HG02938 (cell line): ENCODE results near the gene PDE3B.
"Not testable (repeated sequence)": the region's sequence is repeated elsewhere in the genome, so short reads cannot be mapped to it uniquely, and the experiment has no call there.

Experiments used
- ATAC-seq: cut with Tn5 transposase; IDR thresholded peaks from one replicate; pipeline ENCODE4 v1.9.1; 2021; ENCODE audit warnings: mild to moderate bottlenecking, moderate library complexity; ENCODE audit not compliant: unreplicated experiment

The PDE3B gene

GRCh38 chr11:14741195-14741594 is 97.6 kb downstream of the PDE3B start:
- ATAC-seq = no peak

GRCh38 chr11:14742849-14743559 is 99.4 kb downstream of the PDE3B start:
- no peak for ATAC-seq

GRCh38 chr11:14743667-14744066 is 100.1 kb downstream of the PDE3B start:
- not testable (repeated sequence) for ATAC-seq

- ATAC-seq = no peak
These were observed 103.3 kb downstream of the PDE3B start for GRCh38 chr11:14746857-14747395.

- no peak for ATAC-seq
These were observed 104.5 kb downstream of the PDE3B start for GRCh38 chr11:14748090-14748489.

GRCh38 chr11:14750911-14751310 is 107.3 kb downstream of the PDE3B start:
- no peak for ATAC-seq

GRCh38 chr11:14751975-14752407 is 108.4 kb downstream of the PDE3B start:
- no peak for ATAC-seq

GRCh38 chr11:14755140-14755539 is 111.5 kb downstream of the PDE3B start:
- ATAC-seq = no peak

- no peak for ATAC-seq
These were observed 112.7 kb downstream of the PDE3B start for GRCh38 chr11:14756349-14756748.

- not testable (repeated sequence) for ATAC-seq
These were observed 115.9 kb downstream of the PDE3B start for GRCh38 chr11:14759300-14760012.

GRCh38 chr11:14764179-14764578 is 120.6 kb downstream of the PDE3B start:
- no peak for ATAC-seq

GRCh38 chr11:14764579-14765527 is 121.2 kb downstream of the PDE3B start:
- peak; percentile 96 for ATAC-seq

- no peak for ATAC-seq
These were observed 123.0 kb downstream of the PDE3B start for GRCh38 chr11:14766585-14766984.

- peak; percentile 46 for ATAC-seq
These were observed 125.1 kb downstream of the PDE3B start for GRCh38 chr11:14768526-14769188.

- ATAC-seq = no peak
These were observed 130.2 kb downstream of the PDE3B start for GRCh38 chr11:14773755-14774154.

GRCh38 chr11:14774721-14775120 is 131.1 kb downstream of the PDE3B start:
- no peak for ATAC-seq

GRCh38 chr11:14775897-14776296 is 132.3 kb downstream of the PDE3B start:
- no peak for ATAC-seq

GRCh38 chr11:14778460-14778859 is 134.9 kb downstream of the PDE3B start:
- ATAC-seq = not testable (repeated sequence)

- no peak for ATAC-seq
These were observed 140.2 kb downstream of the PDE3B start for GRCh38 chr11:14783788-14784187.

GRCh38 chr11:14784230-14784629 is 140.6 kb downstream of the PDE3B start:
- ATAC-seq = no peak
